Fibroblast of villous mesenchyme (primary cell): ENCODE data around the gene PLXDC2. TPM values are rescaled to one million over a fixed set of nuclear protein-coding genes. Genes with fewer than 3 reads are reported as not detected.

Source experiments
- DNase-seq: peaks from one replicate; pipeline ENCODE4 v3.0.0-alpha.2; 2010; ENCODE audit warnings: low read depth
- H3K4me3 ChIP-seq: 2 replicates; pipeline ENCODE4 v1.5.1; 2011; ENCODE audit warnings: low read depth, mild to moderate bottlenecking, low read length
- CTCF ChIP-seq: IDR thresholded peaks from 2 replicates; pipeline ENCODE4 v1.5.1; 2012; ENCODE audit warnings: low read depth, mild to moderate bottlenecking, low read length; ENCODE audit not compliant: insufficient read depth
- total RNA-seq: library from RNA; depleted of rRNA; stranded (reverse); fragments of >200 nt; gene quantifications from 2 replicates; pipeline ENCODE4 v1.2.3, GENCODE V29; 2012

The PLXDC2 gene
- total RNA-seq, 1 donor = 19.0 TPM

GRCh38 chr10:20088061-20088701 lies 271.9 kb downstream of the PLXDC2 start:
- DNase-seq = no peak
- no peak overlapping the region for H3K4me3 ChIP-seq
- TF ChIP-seq CTCF = no peak

GRCh38 chr10:20089879-20090278 lies 273.6 kb downstream of the PLXDC2 start:
- no peak overlapping the region for H3K4me3 ChIP-seq
- DNase-seq = no peak
- TF ChIP-seq CTCF = no peak

GRCh38 chr10:20090831-20091230 lies 274.6 kb downstream of the PLXDC2 start:
- DNase-seq = no peak
- no peak for TF ChIP-seq CTCF

GRCh38 chr10:20091698-20092097 lies 275.5 kb downstream of the PLXDC2 start:
- no peak overlapping the region for H3K4me3 ChIP-seq
- no peak for TF ChIP-seq CTCF
- no peak for DNase-seq

More at GRCh38 chr10:20090831-20091230, 274.6 kb downstream of the PLXDC2 start:
- H3K4me3 ChIP-seq = no peak overlapping the region

- H3K4me3 ChIP-seq = no peak overlapping the region
- TF ChIP-seq CTCF = no peak
- DNase-seq = no peak
Observed at GRCh38 chr10:20093600-20093999, 277.4 kb downstream of the PLXDC2 start.

- no peak for TF ChIP-seq CTCF
- H3K4me3 ChIP-seq = no peak overlapping the region
- DNase-seq = no peak
Observed at GRCh38 chr10:20094226-20094976, 278.2 kb downstream of the PLXDC2 start.

GRCh38 chr10:20100171-20100570 lies 283.9 kb downstream of the PLXDC2 start:
- peak; percentile 51 for DNase-seq
- H3K4me3 ChIP-seq = no peak overlapping the region
- TF ChIP-seq CTCF = no peak
